Measurements from ENCODE around the gene FOXL3. TPM values are rescaled to one million over a fixed set of nuclear protein-coding genes. Genes with fewer than 3 reads are reported as not detected.

The FOXL3 gene
- total and polyA plus RNA-seq, 12 donors: not detected

- Histone ChIP-seq H3K27ac (no peak overlapping the region), H3K4me1 (peaks cover 0 to 12% (median 8%) of the 10 kb centered on the region in 9 donors), H3K4me3 (no peak overlapping the region), H3K9me3 (no peaks in the 10 kb centered on the region), H3K27me3 (no peaks in the 10 kb centered on the region), H3K36me3 (peaks cover 0 to 74% (median 8%) of the 10 kb centered on the region in 9 donors)
- WGBS, 2 donors: 86 to 90% methylated on average over 22 of the region's 22 CpGs
- TF ChIP-seq CTCF (IDR thresholded peaks at IDR 0.05): no peak
- ATAC-seq (peak in 2 of 8 donors; percentile 13 to 15), DNase-seq (no peak)
- intact Hi-C loops (cut with DNase I): no loop called here
Observed at GRCh38 chr7:244974-245373, 45.0 kb upstream of the FOXL3 start.

GRCh38 chr7:245574-246295, 44.2 kb upstream of the FOXL3 start:
- peaks cover 0 to 82% (median 8%) of the 10 kb centered on the region in 9 donors for H3K36me3 ChIP-seq
- no peaks in the 10 kb centered on the region for H3K27me3 ChIP-seq
- peak in 2 of 8 donors; percentile 6 to 18 for ATAC-seq
- H3K9me3 ChIP-seq: no peaks in the 10 kb centered on the region
- intact Hi-C loops (cut with DNase I): no loop called here
- peaks cover 0 to 10% (median 4%) of the 10 kb centered on the region in 9 donors for H3K4me1 ChIP-seq
- WGBS, 2 donors: 94 to 95% methylated on average over 36 of the region's 36 CpGs
- H3K27ac ChIP-seq: no peak overlapping the region
- DNase-seq: no peak
- H3K4me3 ChIP-seq: no peak overlapping the region
- TF ChIP-seq CTCF (IDR thresholded peaks at IDR 0.05): no peak

GRCh38 chr7:246451-246850, 43.5 kb upstream of the FOXL3 start:
- ATAC-seq: no peak
- Histone ChIP-seq H3K4me1 (peaks cover 0 to 3% (median 0%) of the 10 kb centered on the region in 9 donors), H3K27me3 (no peaks in the 10 kb centered on the region), H3K36me3 (peaks cover 0 to 89% (median 8%) of the 10 kb centered on the region in 9 donors), H3K4me3 (no peak overlapping the region), H3K9me3 (no peaks in the 10 kb centered on the region), H3K27ac (no peak overlapping the region)
- DNase-seq: no peak
- TF ChIP-seq CTCF (IDR thresholded peaks at IDR 0.05): no peak
- 86 to 89% methylated on average over 22 of the region's 22 CpGs for WGBS, 2 donors
- intact Hi-C loops (cut with DNase I): no loop called here

- H3K9me3 ChIP-seq: no peaks in the 10 kb centered on the region
- H3K27me3 ChIP-seq: no peaks in the 10 kb centered on the region
- DNase-seq (no peak), ATAC-seq (no peak)
- H3K4me3 ChIP-seq: no peak overlapping the region
- no peak overlapping the region for H3K27ac ChIP-seq
- 91% methylated on average over 12 of the region's 12 CpGs for WGBS, 2 donors
- TF ChIP-seq CTCF (IDR thresholded peaks at IDR 0.05): no peak
- intact Hi-C loops (cut with DNase I): no loop called here
- peaks cover 0 to 89% (median 8%) of the 10 kb centered on the region in 9 donors for H3K36me3 ChIP-seq
- no peaks in the 10 kb centered on the region for H3K4me1 ChIP-seq
Observed at GRCh38 chr7:247181-247580, 42.8 kb upstream of the FOXL3 start.
